Mesendoderm (in vitro differentiated cells): Measurements from ENCODE around the gene PIGQ.

Experiments used
- DNase-seq: peaks from one replicate; pipeline ENCODE4 v3.0.0; 2013
- H2AK5ac ChIP-seq: 2 replicates; pipeline ENCODE4 v1.6.1; 2013; ENCODE audit warnings: low read length, inconsistent platforms
- H2BK120ac ChIP-seq: 2 replicates; pipeline ENCODE4 v1.6.1; 2013; ENCODE audit warnings: low read depth, mild to moderate bottlenecking, low read length, moderate library complexity, mixed read lengths
- H2BK15ac ChIP-seq: replicated peaks from 2 replicates; pipeline ENCODE4 v1.6.1; 2013; ENCODE audit warnings: low read depth, mild to moderate bottlenecking, moderate library complexity
- H2BK5ac ChIP-seq: 2 replicates; pipeline ENCODE4 v1.6.1; 2013; ENCODE audit warnings: low read length, inconsistent platforms
- H3K18ac ChIP-seq: 2 replicates; pipeline ENCODE4 v1.6.1; 2013; ENCODE audit warnings: mild to moderate bottlenecking, low read length, mixed read lengths
- H3K23ac ChIP-seq: one replicate; pipeline ENCODE4 v1.6.1; 2013; ENCODE audit warnings: low read length
- H3K27ac ChIP-seq: 2 replicates; pipeline ENCODE4 v1.5.1; 2013; ENCODE audit warnings: low read depth, mild to moderate bottlenecking, inconsistent platforms, low read length, moderate library complexity
- H3K27me3 ChIP-seq: 2 replicates; pipeline ENCODE4 v1.6.1; 2013; ENCODE audit warnings: low read length, control low read depth, mild to moderate bottlenecking, inconsistent platforms; ENCODE audit not compliant: insufficient read depth, poor library complexity
- H3K36me3 ChIP-seq: 2 replicates; pipeline ENCODE4 v1.6.1; 2013; ENCODE audit warnings: low read length, inconsistent platforms; ENCODE audit not compliant: control insufficient read depth, insufficient read depth
- H3K4ac ChIP-seq: one replicate; pipeline ENCODE4 v1.6.1; 2013; ENCODE audit warnings: low read depth, mild to moderate bottlenecking, low read length, moderate library complexity
- H3K4me1 ChIP-seq: 2 replicates; pipeline ENCODE4 v1.6.1; 2013; ENCODE audit warnings: low read depth, low read length, inconsistent platforms; ENCODE audit not compliant: control insufficient read depth
- H3K4me2 ChIP-seq: 2 replicates; pipeline ENCODE4 v1.6.1; 2013; ENCODE audit warnings: low read length
- H3K4me3 ChIP-seq: 2 replicates; pipeline ENCODE4 v1.5.1; 2013; ENCODE audit warnings: mild to moderate bottlenecking, low read length
- H3K56ac ChIP-seq: one replicate; pipeline ENCODE4 v1.6.1; 2013; ENCODE audit warnings: low read length
- H3K79me1 ChIP-seq: 2 replicates; pipeline ENCODE4 v1.6.1; 2013; ENCODE audit warnings: low read length, inconsistent platforms
- H3K79me2 ChIP-seq: 2 replicates; pipeline ENCODE4 v1.6.1; 2013; ENCODE audit warnings: mild to moderate bottlenecking, low read length; ENCODE audit not compliant: control insufficient read depth, insufficient read depth
- H3K9ac ChIP-seq: 2 replicates; pipeline ENCODE4 v1.6.1; 2013; ENCODE audit warnings: low read length, inconsistent platforms
- H4K5ac ChIP-seq: one replicate; pipeline ENCODE4 v1.6.1; 2013; ENCODE audit warnings: low read length
- H4K8ac ChIP-seq: one replicate; pipeline ENCODE4 v1.6.1; 2013; ENCODE audit warnings: low read depth, mild to moderate bottlenecking, control low read depth, low read length, moderate library complexity
- WGBS: extraction: QIAGEN DNeasy Blood & Tissue Kit; methylation state at CpG from one replicate; pipeline ENCODE4 v1.1.7; 2013; ENCODE audit warnings: low lambda C conversion rate, missing lambda C conversion rate; ENCODE audit not compliant: insufficient coverage; ENCODE audit errors: extremely low coverage; 5-methylcytosine and 5-hydroxymethylcytosine counted together

PIGQ gene

DNA sequence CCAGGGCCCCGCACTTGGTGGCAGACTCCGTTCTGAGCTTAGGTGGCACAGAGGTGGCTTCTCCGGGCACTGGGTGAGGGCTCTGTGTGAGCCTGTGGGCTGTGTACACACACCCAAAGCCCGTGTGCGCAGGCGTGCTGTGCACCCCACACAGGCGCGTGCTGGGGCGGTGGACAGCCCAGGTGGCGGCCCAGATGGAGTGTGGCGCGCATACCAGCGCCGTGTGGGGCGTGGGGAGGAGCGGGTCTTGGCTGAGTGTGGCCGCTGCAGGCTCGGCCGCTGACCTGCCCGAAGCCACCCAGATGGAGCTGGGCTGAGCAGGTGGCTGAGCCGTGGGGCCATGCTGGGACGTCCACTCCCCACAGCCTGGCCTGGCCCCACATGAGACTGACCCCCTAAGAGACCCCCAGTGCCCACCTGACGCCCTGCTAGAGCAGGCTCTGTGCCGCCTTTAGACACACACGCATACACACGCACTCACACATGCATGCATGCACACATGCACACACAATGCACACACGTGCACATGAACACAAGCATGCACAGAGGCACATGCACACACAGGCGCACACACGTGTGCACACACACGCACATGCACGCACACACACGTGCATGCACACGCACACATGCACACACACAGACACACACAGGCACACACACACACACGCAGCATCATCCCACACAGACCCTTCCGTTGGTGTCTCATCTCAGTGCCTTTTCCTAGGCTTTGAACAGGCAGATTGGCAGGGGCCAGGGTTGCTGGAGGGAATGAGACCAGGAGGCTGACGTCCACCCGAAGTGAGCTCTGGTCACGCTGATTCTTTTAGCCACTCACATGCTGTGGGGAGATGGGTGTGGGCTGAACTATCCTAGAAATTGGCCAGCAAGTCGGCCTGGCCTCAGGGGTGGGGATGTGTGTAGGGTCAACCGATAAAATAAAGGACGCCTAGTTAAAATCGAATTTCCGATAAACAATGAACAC is 7.5 kb upstream of the PIGQ start:
- Histone ChIP-seq H2BK120ac (no peak overlapping the region), H4K5ac (no peak overlapping the region), H3K9ac (no peak overlapping the region), H3K79me1 (no peaks in the 10 kb centered on the region), H4K8ac (no peak overlapping the region), H3K4me3 (no peak overlapping the region), H2BK15ac (no peak overlapping the region), H3K27me3 (peaks cover 10% of the 10 kb centered on the region), H3K18ac (no peak overlapping the region), H2AK5ac (no peak overlapping the region), H3K4ac (no peak overlapping the region), H3K4me2 (no peak overlapping the region), H3K79me2 (no peaks in the 10 kb centered on the region), H3K36me3 (no peaks in the 10 kb centered on the region), H3K56ac (no peak overlapping the region), H3K23ac (peak overlapping the region; percentile 45), H3K4me1 (peaks cover 2% of the 10 kb centered on the region), H3K27ac (no peak overlapping the region), H2BK5ac (no peak overlapping the region)
- DNase-seq: no peak
- no CpG with 5 or more reads among the region's 43 CpGs for WGBS

DNA sequence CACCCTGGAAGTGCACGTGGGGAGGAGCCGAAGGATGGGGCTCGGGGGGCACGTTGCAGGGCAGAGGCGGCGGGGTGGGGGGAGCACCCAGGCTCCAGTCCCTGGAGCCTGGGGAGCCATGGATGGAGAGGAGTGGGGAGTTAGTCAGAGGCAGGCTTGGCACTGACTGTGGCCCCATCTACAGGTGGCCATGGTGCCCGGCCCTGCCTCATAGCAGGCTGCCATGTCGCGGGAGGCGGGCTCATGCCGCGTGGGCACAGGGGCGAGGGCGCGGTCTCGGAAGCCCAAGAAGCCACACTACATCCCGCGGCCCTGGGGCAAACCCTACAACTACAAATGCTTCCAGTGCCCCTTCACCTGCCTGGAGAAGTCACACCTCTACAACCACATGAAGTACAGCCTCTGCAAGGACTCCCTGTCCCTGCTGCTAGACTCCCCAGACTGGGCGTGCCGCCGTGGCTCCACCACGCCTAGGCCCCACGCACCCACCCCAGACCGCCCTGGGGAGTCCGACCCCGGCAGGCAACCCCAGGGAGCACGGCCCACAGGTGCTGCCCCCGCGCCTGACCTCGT is 6.6 kb upstream of the PIGQ start:
- Histone ChIP-seq H3K79me1 (no peaks in the 10 kb centered on the region), H3K4me3 (no peak overlapping the region), H3K56ac (no peak overlapping the region), H3K23ac (no peak overlapping the region), H2BK15ac (no peak overlapping the region), H3K4me2 (no peak overlapping the region), H2BK120ac (no peak overlapping the region), H3K79me2 (no peaks in the 10 kb centered on the region), H3K4ac (no peak overlapping the region), H3K9ac (no peak overlapping the region), H4K5ac (no peak overlapping the region), H3K27me3 (peaks cover 10% of the 10 kb centered on the region), H3K27ac (no peak overlapping the region), H3K4me1 (peaks cover 2% of the 10 kb centered on the region), H2AK5ac (no peak overlapping the region), H2BK5ac (no peak overlapping the region), H3K18ac (no peak overlapping the region), H3K36me3 (no peaks in the 10 kb centered on the region), H4K8ac (no peak overlapping the region)
- WGBS: no CpG with 5 or more reads among the region's 30 CpGs
- DNase-seq: no peak

DNA sequence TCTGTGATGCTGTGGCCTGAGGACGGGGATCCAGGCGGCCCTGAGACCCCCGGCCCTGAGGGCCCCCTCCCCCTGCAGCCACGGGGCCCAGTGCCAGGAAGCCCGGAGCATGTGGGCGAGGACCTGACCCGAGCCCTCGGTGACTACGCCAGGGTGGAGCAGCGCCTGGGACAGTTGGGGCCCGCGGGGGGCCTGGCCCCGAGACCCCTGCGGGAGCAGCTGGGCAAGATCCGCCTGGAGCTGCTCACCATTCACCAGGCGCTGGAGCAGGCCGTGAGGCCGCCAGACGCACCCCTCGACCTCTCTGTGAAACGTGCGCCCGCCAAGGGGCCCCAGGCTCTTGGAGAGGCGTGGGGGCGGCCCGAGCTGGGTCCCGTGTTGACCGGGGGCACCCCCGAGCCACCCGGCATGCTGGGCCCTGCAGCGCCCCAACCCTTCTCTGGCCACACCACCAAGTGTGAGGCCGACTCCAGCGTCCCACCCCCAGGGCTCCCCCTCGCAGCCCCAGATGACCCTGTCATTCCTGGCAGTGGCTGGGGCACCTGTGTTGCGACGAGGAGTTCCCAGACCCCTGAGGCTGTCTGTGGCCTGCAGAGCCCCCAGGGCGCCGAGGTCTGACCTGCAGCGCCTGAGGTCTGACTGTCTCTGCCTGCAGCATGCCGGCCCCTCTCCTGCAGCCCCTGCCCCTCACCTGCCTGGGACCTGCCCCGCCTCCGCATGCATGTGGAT is 4.9 kb upstream of the PIGQ start:
- Histone ChIP-seq H4K8ac (no peak overlapping the region), H3K4me1 (peaks cover 4% of the 10 kb centered on the region), H2AK5ac (no peak overlapping the region), H3K27me3 (peaks cover 5% of the 10 kb centered on the region), H3K27ac (no peak overlapping the region), H3K36me3 (no peaks in the 10 kb centered on the region), H3K23ac (no peak overlapping the region), H3K79me2 (no peaks in the 10 kb centered on the region), H4K5ac (no peak overlapping the region), H3K4me2 (no peak overlapping the region), H3K4ac (no peak overlapping the region), H2BK15ac (no peak overlapping the region), H3K18ac (no peak overlapping the region), H2BK120ac (no peak overlapping the region), H2BK5ac (no peak overlapping the region), H3K79me1 (no peaks in the 10 kb centered on the region), H3K9ac (no peak overlapping the region), H3K4me3 (no peak overlapping the region), H3K56ac (no peak overlapping the region)
- DNase-seq: no peak
- no CpG with 5 or more reads among the region's 42 CpGs for WGBS

DNA sequence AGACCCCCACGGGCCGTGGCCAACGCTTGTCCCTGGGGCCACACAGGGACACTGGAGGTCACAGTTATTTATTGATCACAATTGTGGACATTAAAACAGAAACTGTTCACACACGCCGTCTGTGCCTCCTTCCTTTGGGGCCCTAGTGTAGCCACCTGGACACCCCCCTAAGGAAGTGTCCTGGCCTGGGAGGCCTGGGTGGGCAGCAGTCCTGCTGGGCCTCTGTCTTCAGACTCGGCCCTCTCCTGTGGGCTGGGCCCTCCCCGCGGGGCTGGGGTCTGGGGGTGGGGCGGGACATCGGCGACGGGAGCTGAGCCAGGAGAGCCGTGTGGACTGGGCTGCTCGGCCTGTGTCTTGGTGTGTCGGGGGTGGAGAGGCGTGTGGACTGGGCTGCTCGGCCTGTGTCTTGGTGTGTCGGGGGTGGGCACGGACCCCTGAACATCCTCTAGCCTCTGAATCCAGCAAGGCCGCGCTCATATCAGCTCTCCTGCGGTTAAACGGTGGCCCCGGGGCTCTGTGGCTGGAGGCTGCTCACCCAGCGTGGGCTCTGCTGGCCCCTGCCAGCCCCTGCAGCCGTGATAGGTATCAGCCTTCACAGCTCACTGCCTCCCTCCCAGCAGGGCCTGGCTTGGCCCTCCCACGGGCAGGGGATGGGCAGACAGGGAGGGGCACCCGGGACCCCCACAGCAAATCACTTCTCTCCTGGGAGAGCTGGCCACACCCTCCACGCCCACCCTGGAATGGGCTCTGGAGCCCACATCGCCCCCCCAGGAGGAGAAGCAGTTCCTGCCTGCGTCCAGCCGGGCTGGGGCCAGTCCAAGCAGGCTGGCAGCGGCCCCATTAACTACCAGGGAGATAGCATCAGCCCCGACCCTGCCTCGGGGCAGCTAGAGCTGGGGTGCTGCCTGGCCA is 4.1 kb upstream of the PIGQ start:
- no peak overlapping the region for H2BK5ac ChIP-seq
- peak overlapping the region; percentile 25 for H3K56ac ChIP-seq
- no peak overlapping the region for H3K23ac ChIP-seq
- no peak overlapping the region for H3K18ac ChIP-seq
- DNase-seq: no peak
- no peaks in the 10 kb centered on the region for H3K36me3 ChIP-seq
- no peak overlapping the region for H3K9ac ChIP-seq
- no peak overlapping the region for H4K8ac ChIP-seq
- no peak overlapping the region for H3K4me3 ChIP-seq
- H3K27ac ChIP-seq: no peak overlapping the region
- no peak overlapping the region for H3K4me2 ChIP-seq
- no peak overlapping the region for H2BK120ac ChIP-seq
- WGBS: no CpG with 5 or more reads among the region's 35 CpGs
- no peak overlapping the region for H4K5ac ChIP-seq
- H3K79me1 ChIP-seq: peaks cover under 1% of the 10 kb centered on the region
- no peak overlapping the region for H3K4ac ChIP-seq
- peaks cover 4% of the 10 kb centered on the region for H3K4me1 ChIP-seq
- H3K27me3 ChIP-seq: peaks cover 4% of the 10 kb centered on the region
- no peak overlapping the region for H2AK5ac ChIP-seq
- H2BK15ac ChIP-seq: no peak overlapping the region
- peaks cover 3% of the 10 kb centered on the region for H3K79me2 ChIP-seq
